Liver (tissue), 9 donors: ENCODE data around the gene CHSY1. TPM values are rescaled to one million over a fixed set of nuclear protein-coding genes. Genes with fewer than 3 reads are reported as not detected.
A peak's percentile ranks its signal among the peaks of the same experiment; 100 is the strongest.
"Not testable (repeated sequence)": the region's sequence is repeated elsewhere in the genome, so short reads cannot be mapped to it uniquely, and the experiment has no call there.

Source experiments
- DNase-seq: peaks from one replicate; pipeline ENCODE4 v3.0.0-alpha.2; 2017; ENCODE audit warnings: low spot score
- H3K27ac ChIP-seq, 2 donors: one replicate each; pipeline ENCODE4 v1.7.0; 2013; ENCODE audit warnings: inconsistent platforms in 2 of 2, low read length in 2 of 2, control low read depth in 1 of 2, low read depth in 1 of 2, mild to moderate bottlenecking in 1 of 2
- H3K27me3 ChIP-seq, 4 donors: one replicate each; pipeline versions ENCODE4 v1.6.1 to v1.7.0; 2013; ENCODE audit warnings: low read length in 3 of 4, inconsistent platforms in 1 of 4, mild to moderate bottlenecking in 1 of 4, moderate library complexity in 1 of 4; ENCODE audit not compliant: control insufficient read depth in 4 of 4, insufficient read depth in 4 of 4
- H3K36me3 ChIP-seq, 4 donors: one replicate each; pipeline versions ENCODE4 v1.6.1 to v1.7.0; 2013; ENCODE audit warnings: low read length in 3 of 4, mild to moderate bottlenecking in 3 of 4, low read depth in 1 of 4, moderate library complexity in 1 of 4; ENCODE audit not compliant: control insufficient read depth in 4 of 4, insufficient read depth in 3 of 4
- H3K4me1 ChIP-seq, 4 donors: one replicate each; pipeline versions ENCODE4 v1.6.1 to v1.7.0; 2013; ENCODE audit warnings: low read length in 3 of 4, mild to moderate bottlenecking in 3 of 4, moderate library complexity in 1 of 4; ENCODE audit not compliant: control insufficient read depth in 4 of 4, insufficient read depth in 4 of 4
- H3K4me3 ChIP-seq, 3 donors: one replicate each; pipeline versions ENCODE4 v1.6.1 to v1.7.0; 2013; ENCODE audit warnings: low read length in 3 of 3, control low read depth in 1 of 3, low read depth in 1 of 3, mild to moderate bottlenecking in 1 of 3
- H3K9ac ChIP-seq, 2 donors: one replicate each; pipeline ENCODE4 v1.7.0; 2013; ENCODE audit warnings: low read length in 2 of 2, mild to moderate bottlenecking in 2 of 2, moderate library complexity in 2 of 2, control low read depth in 1 of 2, low read depth in 1 of 2
- H3K9me3 ChIP-seq, 4 donors: one replicate each; pipeline versions ENCODE4 v1.6.1 to v1.7.0; 2013; ENCODE audit warnings: low read length in 3 of 4; ENCODE audit not compliant: control insufficient read depth in 4 of 4
- EGR1 ChIP-seq, 2 donors: IDR thresholded peaks; 2 replicates each; pipeline ENCODE4 v1.6.1; 2016 to 2018; ENCODE audit warnings: antibody characterized with exemption in 2 of 2, low read depth in 2 of 2
- FOXA1 ChIP-seq: IDR thresholded peaks from 2 replicates; pipeline ENCODE4 v1.6.1; 2016; ENCODE audit warnings: antibody characterized with exemption
- FOXA2 ChIP-seq: IDR thresholded peaks from 2 replicates; pipeline ENCODE4 v1.6.1; 2016; ENCODE audit warnings: antibody characterized with exemption
- GABPA ChIP-seq, 2 donors: IDR thresholded peaks in 1 of 2; conservative IDR thresholded peaks in 1 of 2; 2 replicates each; pipeline ENCODE4 v1.6.1; 2016; ENCODE audit warnings: antibody characterized with exemption in 2 of 2, mild to moderate bottlenecking in 1 of 2, moderate library complexity in 1 of 2
- HNF4A ChIP-seq, 2 donors: conservative IDR thresholded peaks; 2 replicates each; pipeline ENCODE4 v1.6.1; 2016; ENCODE audit warnings: antibody characterized with exemption in 2 of 2, mild to moderate bottlenecking in 2 of 2
- HNF4G ChIP-seq: IDR thresholded peaks from 2 replicates; pipeline ENCODE4 v1.6.1; 2016; ENCODE audit warnings: antibody characterized with exemption
- JUND ChIP-seq, 2 donors: IDR thresholded peaks; 2 replicates each; pipeline ENCODE4 v1.6.1; 2016; ENCODE audit warnings: antibody characterized with exemption in 2 of 2
- NR2F2 ChIP-seq: IDR thresholded peaks from 2 replicates; pipeline ENCODE4 v1.6.1; 2016; ENCODE audit warnings: antibody characterized with exemption
- RAD21 ChIP-seq, 2 donors: IDR thresholded peaks; 2 replicates each; pipeline ENCODE4 v1.6.1; 2016; ENCODE audit warnings: antibody characterized with exemption in 2 of 2, mild to moderate bottlenecking in 2 of 2
- RXRA ChIP-seq, 2 donors: IDR thresholded peaks; 2 replicates each; pipeline ENCODE4 v1.6.1; 2017 to 2018; ENCODE audit warnings: antibody characterized with exemption in 2 of 2, mild to moderate bottlenecking in 1 of 2
- SP1 ChIP-seq: IDR thresholded peaks from 2 replicates; pipeline ENCODE4 v1.6.1; 2018; ENCODE audit warnings: antibody characterized with exemption, mild to moderate bottlenecking
- TAF1 ChIP-seq: conservative IDR thresholded peaks from 2 replicates; pipeline ENCODE4 v1.6.1; 2016; ENCODE audit warnings: antibody characterized with exemption, mild to moderate bottlenecking
- YY1 ChIP-seq: IDR thresholded peaks from 2 replicates; pipeline ENCODE4 v1.6.1; 2016; ENCODE audit warnings: antibody characterized with exemption, mild to moderate bottlenecking
- WGBS: extraction: QIAGEN DNeasy Blood & Tissue Kit; methylation state at CpG from one replicate; pipeline ENCODE4 v1.1.7; 2013; 5-methylcytosine and 5-hydroxymethylcytosine counted together
- polyA plus RNA-seq, 2 donors: library from polyadenylated mRNA; stranded (reverse) in 1 of 2; unstranded in 1 of 2; fragments of 200-250 nt in 1 of 2; fragments of >200 nt in 1 of 2; fragmentation: Nextera tagmentation in 1 of 2; extraction: Ambion mirVana in 1 of 2; gene quantifications; one replicate each; pipeline versions ENCODE4 v1.2.1 to v1.2.3, GENCODE V29; 2013 to 2015
- total RNA-seq, 2 donors: library from RNA; depleted of rRNA; stranded (reverse); fragments of >200 nt; gene quantifications; one replicate each; pipeline ENCODE4 v1.2.3, GENCODE V29; 2014
- TF ChIP-seq, protein P1 (sequence below): IDR thresholded peaks from 2 replicates; pipeline ENCODE4 v1.6.1; 2016; ENCODE audit warnings: antibody characterized with exemption
- TF ChIP-seq, protein P2 (sequence below): IDR thresholded peaks from 2 replicates; pipeline ENCODE4 v1.6.1; 2016; ENCODE audit warnings: antibody characterized with exemption, mild to moderate bottlenecking
- TF ChIP-seq, protein P3 (sequence below): IDR thresholded peaks from 2 replicates; pipeline ENCODE4 v1.6.1; 2016; ENCODE audit warnings: antibody characterized with exemption
- TF ChIP-seq, protein P4 (sequence below): IDR thresholded peaks from 2 replicates; pipeline ENCODE4 v1.6.1; 2016; ENCODE audit warnings: antibody characterized with exemption
- TF ChIP-seq, protein P5 (sequence below): fragments of 150-350 bp; IDR thresholded peaks from 2 replicates; pipeline ENCODE4 v1.5.1; 2017; ENCODE audit warnings: improper control_type of control experiment, low read depth, low read length; ENCODE audit not compliant: missing input control
- donor health status: healthy.
- donor health status: healthy.
- donor health status: healthy.
- donor health status: healthy.
- donor health status: healthy.

The CHSY1 gene
- total and polyA plus RNA-seq, 4 donors: 1.4 to 12.3 (median 6.6) TPM

DNA sequence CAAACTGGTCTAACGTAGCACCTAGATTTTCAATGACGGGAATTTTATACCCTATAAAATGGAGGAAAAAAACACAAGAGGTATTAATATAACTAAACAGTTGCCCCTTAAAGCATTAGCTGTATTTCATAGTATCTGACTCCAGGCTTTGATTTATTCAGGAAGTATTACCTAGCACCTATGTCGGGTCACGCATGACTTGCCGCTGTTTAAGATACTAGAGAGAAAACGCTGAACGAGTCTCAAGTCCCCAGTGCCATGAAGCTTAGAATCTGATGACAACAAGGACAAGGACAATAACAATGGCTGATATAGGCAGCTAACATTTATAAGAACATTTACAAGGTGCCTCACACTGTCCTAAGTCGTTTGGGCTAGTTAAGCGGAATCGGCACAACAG, 41.3 kb upstream of the CHSY1 start:
- no peaks in the 10 kb centered on the region for H3K27me3 ChIP-seq
- no peak overlapping the region for H3K27ac ChIP-seq
- H3K4me1 ChIP-seq: peaks cover 0 to 38% (median 18%) of the 10 kb centered on the region in 4 donors
- TF ChIP-seq HNF4A (conservative IDR thresholded peaks at IDR 0.05) (no peak), HNF4G (no peak), RXRA (IDR thresholded peaks at IDR 0.05) (no peak), RAD21 (IDR thresholded peaks at IDR 0.05) (no peak), GABPA (IDR thresholded peaks at IDR 0.05 in 1 of 2, conservative IDR thresholded peaks at IDR 0.05 in 1 of 2) (no peak), TAF1 (no peak)
- H3K36me3 ChIP-seq: no peaks in the 10 kb centered on the region
- H3K4me3 ChIP-seq: peak overlapping the region in 2 of 3 donors; percentile 21 to 41
- H3K9me3 ChIP-seq: no peaks in the 10 kb centered on the region
- H3K9ac ChIP-seq: no peak overlapping the region
- 83% methylated on average over 10 of the region's 10 CpGs for WGBS
- DNase-seq: no peak

DNA sequence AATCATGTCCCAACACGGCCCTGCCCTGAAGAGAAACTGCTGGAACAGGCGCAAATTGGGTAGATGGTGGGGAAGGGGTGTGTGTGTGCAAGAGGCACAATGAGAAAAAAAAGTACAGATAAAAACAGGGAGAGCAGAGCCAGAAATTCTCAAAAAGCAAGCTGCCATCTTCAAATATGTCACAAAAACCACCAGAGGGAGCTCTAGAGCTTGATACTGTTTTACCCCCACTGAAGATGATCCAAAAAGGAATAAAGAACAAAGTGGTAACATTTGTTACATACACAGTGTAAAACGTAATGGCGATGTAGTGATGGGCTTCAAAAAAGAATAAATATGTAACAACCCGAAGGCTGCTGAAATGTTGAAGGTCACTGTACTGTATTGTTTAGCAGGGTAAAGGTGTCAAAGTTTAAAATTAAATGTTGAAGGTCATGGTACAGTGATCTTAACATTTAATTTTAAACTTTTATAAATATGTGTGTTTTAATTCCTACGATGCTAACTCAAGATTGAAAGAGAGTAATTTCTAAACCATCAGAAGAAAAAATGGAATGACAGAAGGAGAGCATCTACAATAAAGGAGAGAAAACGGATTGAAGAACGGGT, 37.2 kb upstream of the CHSY1 start:
- H3K9me3 ChIP-seq: no peaks in the 10 kb centered on the region
- H3K9ac ChIP-seq: no peak overlapping the region
- peaks cover 0 to 24% (median 17%) of the 10 kb centered on the region in 4 donors for H3K4me1 ChIP-seq
- H3K27ac ChIP-seq: no peak overlapping the region
- peaks cover 4 to 19% (median 11%) of the 10 kb centered on the region in 4 donors for H3K36me3 ChIP-seq
- H3K4me3 ChIP-seq: no peak overlapping the region
- TF ChIP-seq, protein P1, sequence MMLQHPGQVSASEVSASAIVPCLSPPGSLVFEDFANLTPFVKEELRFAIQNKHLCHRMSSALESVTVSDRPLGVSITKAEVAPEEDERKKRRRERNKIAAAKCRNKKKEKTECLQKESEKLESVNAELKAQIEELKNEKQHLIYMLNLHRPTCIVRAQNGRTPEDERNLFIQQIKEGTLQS: no peak
- TF ChIP-seq RXRA (IDR thresholded peaks at IDR 0.05) (no peak), EGR1 (IDR thresholded peaks at IDR 0.05; ENCODE audit: low read depth in 2 of 2) (no peak), HNF4G (no peak), SP1 (no peak), NR2F2 (no peak), JUND (IDR thresholded peaks at IDR 0.05) (no peak), YY1 (peak; percentile 13), FOXA2 (no peak), GABPA (IDR thresholded peaks at IDR 0.05 in 1 of 2, conservative IDR thresholded peaks at IDR 0.05 in 1 of 2) (no peak), RAD21 (IDR thresholded peaks at IDR 0.05) (peak; percentile 73 to 79), FOXA1 (no peak), HNF4A (conservative IDR thresholded peaks at IDR 0.05) (no peak), TAF1 (no peak)
- TF ChIP-seq, protein P2, sequence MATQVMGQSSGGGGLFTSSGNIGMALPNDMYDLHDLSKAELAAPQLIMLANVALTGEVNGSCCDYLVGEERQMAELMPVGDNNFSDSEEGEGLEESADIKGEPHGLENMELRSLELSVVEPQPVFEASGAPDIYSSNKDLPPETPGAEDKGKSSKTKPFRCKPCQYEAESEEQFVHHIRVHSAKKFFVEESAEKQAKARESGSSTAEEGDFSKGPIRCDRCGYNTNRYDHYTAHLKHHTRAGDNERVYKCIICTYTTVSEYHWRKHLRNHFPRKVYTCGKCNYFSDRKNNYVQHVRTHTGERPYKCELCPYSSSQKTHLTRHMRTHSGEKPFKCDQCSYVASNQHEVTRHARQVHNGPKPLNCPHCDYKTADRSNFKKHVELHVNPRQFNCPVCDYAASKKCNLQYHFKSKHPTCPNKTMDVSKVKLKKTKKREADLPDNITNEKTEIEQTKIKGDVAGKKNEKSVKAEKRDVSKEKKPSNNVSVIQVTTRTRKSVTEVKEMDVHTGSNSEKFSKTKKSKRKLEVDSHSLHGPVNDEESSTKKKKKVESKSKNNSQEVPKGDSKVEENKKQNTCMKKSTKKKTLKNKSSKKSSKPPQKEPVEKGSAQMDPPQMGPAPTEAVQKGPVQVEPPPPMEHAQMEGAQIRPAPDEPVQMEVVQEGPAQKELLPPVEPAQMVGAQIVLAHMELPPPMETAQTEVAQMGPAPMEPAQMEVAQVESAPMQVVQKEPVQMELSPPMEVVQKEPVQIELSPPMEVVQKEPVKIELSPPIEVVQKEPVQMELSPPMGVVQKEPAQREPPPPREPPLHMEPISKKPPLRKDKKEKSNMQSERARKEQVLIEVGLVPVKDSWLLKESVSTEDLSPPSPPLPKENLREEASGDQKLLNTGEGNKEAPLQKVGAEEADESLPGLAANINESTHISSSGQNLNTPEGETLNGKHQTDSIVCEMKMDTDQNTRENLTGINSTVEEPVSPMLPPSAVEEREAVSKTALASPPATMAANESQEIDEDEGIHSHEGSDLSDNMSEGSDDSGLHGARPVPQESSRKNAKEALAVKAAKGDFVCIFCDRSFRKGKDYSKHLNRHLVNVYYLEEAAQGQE: no peak
- TF ChIP-seq, protein P3, sequence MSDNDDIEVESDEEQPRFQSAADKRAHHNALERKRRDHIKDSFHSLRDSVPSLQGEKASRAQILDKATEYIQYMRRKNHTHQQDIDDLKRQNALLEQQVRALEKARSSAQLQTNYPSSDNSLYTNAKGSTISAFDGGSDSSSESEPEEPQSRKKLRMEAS: no peak
- TF ChIP-seq, protein P4, sequence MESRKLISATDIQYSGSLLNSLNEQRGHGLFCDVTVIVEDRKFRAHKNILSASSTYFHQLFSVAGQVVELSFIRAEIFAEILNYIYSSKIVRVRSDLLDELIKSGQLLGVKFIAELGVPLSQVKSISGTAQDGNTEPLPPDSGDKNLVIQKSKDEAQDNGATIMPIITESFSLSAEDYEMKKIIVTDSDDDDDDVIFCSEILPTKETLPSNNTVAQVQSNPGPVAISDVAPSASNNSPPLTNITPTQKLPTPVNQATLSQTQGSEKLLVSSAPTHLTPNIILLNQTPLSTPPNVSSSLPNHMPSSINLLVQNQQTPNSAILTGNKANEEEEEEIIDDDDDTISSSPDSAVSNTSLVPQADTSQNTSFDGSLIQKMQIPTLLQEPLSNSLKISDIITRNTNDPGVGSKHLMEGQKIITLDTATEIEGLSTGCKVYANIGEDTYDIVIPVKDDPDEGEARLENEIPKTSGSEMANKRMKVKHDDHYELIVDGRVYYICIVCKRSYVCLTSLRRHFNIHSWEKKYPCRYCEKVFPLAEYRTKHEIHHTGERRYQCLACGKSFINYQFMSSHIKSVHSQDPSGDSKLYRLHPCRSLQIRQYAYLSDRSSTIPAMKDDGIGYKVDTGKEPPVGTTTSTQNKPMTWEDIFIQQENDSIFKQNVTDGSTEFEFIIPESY: no peak
- TF ChIP-seq, protein P5, sequence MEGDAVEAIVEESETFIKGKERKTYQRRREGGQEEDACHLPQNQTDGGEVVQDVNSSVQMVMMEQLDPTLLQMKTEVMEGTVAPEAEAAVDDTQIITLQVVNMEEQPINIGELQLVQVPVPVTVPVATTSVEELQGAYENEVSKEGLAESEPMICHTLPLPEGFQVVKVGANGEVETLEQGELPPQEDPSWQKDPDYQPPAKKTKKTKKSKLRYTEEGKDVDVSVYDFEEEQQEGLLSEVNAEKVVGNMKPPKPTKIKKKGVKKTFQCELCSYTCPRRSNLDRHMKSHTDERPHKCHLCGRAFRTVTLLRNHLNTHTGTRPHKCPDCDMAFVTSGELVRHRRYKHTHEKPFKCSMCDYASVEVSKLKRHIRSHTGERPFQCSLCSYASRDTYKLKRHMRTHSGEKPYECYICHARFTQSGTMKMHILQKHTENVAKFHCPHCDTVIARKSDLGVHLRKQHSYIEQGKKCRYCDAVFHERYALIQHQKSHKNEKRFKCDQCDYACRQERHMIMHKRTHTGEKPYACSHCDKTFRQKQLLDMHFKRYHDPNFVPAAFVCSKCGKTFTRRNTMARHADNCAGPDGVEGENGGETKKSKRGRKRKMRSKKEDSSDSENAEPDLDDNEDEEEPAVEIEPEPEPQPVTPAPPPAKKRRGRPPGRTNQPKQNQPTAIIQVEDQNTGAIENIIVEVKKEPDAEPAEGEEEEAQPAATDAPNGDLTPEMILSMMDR: peak; percentile 62
- DNase-seq: no peak
- no peaks in the 10 kb centered on the region for H3K27me3 ChIP-seq
- 56% methylated on average over 8 of the region's 8 CpGs for WGBS

DNA sequence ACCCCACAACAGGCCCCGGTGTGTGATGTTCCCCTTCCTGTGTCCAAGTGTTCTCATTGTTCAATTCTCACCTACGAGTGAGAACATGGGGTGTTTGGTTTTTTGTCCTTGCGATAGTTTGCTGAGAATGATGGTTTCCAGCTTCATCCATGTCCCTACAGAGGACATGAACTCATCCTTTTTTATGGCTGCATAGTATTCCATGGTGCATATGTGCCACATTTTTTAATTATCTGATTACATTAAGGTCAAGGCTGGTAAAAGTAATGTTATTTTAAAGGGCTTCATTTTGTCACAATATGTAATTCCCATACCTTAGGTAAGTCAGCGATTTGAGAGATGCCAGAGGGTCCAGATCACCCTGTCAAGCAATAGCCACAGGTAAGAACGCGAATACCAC, 35.5 kb upstream of the CHSY1 start:
- not testable (repeated sequence) for H3K27me3 ChIP-seq, DNase-seq, H3K9me3 ChIP-seq, H3K9ac ChIP-seq, H3K27ac ChIP-seq, H3K4me3 ChIP-seq
- H3K36me3 ChIP-seq: peaks cover 7 to 28% (median 20%) of the 10 kb centered on the region in 4 donors
- WGBS: 94% methylated on average over 6 of the region's 6 CpGs
- peaks cover 0 to 20% (median 9%) of the 10 kb centered on the region in 4 donors for H3K4me1 ChIP-seq
